SK-N-MC (cell line): ENCODE results near the gene BID.

ENCODE experiments used
- EZH2 ChIP-seq: fragments of 200-600 bp; sonication (generic); IDR thresholded peaks from one replicate; pipeline ENCODE4 v1.6.1; 2017; ENCODE audit warnings: antibody characterized with exemption
- FOXP2 ChIP-seq: optimal IDR thresholded peaks from 2 replicates; pipeline ENCODE3; 2011; ENCODE audit warnings: mild to moderate bottlenecking, moderate library complexity; ENCODE audit not compliant: insufficient read depth; ENCODE audit errors: extremely low read length, control extremely low read depth
- POLR2AphosphoS5 ChIP-seq: IDR thresholded peaks from 2 replicates; pipeline ENCODE4 v1.6.1; 2012; ENCODE audit warnings: mild to moderate bottlenecking, low read depth, low read length, borderline replicate concordance

- no peak for TF ChIP-seq POLR2AphosphoS5
- no peak for TF ChIP-seq EZH2
- TF ChIP-seq FOXP2: no peak
These were observed 44.7 kb downstream of the BID start for GRCh38 chr22:17729561-17729960.
